Glutamatergic neuron (in vitro differentiated cells): Measurements from ENCODE around the gene PPP1R37. TPM values are rescaled to one million over a fixed set of nuclear protein-coding genes. Genes with fewer than 3 reads are reported as not detected.
A peak's percentile ranks its signal among the peaks of the same experiment; 100 is the strongest.

Source experiments
- DNase-seq: peaks from one replicate; pipeline ENCODE4 v3.0.0; 2022
- H3K27ac Mint-ChIP-seq: one replicate; pipeline ENCODE4 v1.8.0; 2020; ENCODE audit warnings: mild to moderate bottlenecking, mixed read lengths, inconsistent platforms; ENCODE audit not compliant: unreplicated experiment
- H3K27me3 Mint-ChIP-seq: one replicate; pipeline ENCODE4 v1.8.0; 2020; ENCODE audit warnings: mild to moderate bottlenecking, moderate library complexity, mixed read lengths, inconsistent platforms; ENCODE audit not compliant: unreplicated experiment
- H3K36me3 Mint-ChIP-seq: one replicate; pipeline ENCODE4 v1.8.0; 2020; ENCODE audit warnings: mild to moderate bottlenecking, mixed read lengths, inconsistent platforms; ENCODE audit not compliant: unreplicated experiment
- H3K4me1 Mint-ChIP-seq: one replicate; pipeline ENCODE4 v1.8.0; 2020; ENCODE audit warnings: mild to moderate bottlenecking, low read depth, mixed read lengths, inconsistent platforms; ENCODE audit not compliant: unreplicated experiment
- H3K4me3 Mint-ChIP-seq: one replicate; pipeline ENCODE4 v1.8.0; 2020; ENCODE audit warnings: mild to moderate bottlenecking, mixed read lengths, inconsistent platforms; ENCODE audit not compliant: unreplicated experiment
- H3K9me3 Mint-ChIP-seq: one replicate; pipeline ENCODE4 v1.8.0; 2020; ENCODE audit warnings: mild to moderate bottlenecking, moderate library complexity, mixed read lengths, inconsistent platforms; ENCODE audit not compliant: unreplicated experiment
- total RNA-seq: library from RNA; stranded (reverse); fragmentation: NEBNext Ultra II Directional; extraction: Animal tissue kit (Norgen Biotek cat#: 25700); gene quantifications from one replicate; pipeline ENCODE4 v1.2.1, GENCODE V29; 2021; ENCODE audit not compliant: unreplicated experiment
- TF ChIP-seq, protein P1 (sequence below): fragments of 200-600 bp; sonication (generic); IDR thresholded peaks from one replicate; pipeline ENCODE4 v1.5.0; 2021; ENCODE audit not compliant: partially characterized antibody, unreplicated experiment

PPP1R37 gene
- total RNA-seq, 1 donor from 2014 or later, result 49.5 TPM

DNA sequence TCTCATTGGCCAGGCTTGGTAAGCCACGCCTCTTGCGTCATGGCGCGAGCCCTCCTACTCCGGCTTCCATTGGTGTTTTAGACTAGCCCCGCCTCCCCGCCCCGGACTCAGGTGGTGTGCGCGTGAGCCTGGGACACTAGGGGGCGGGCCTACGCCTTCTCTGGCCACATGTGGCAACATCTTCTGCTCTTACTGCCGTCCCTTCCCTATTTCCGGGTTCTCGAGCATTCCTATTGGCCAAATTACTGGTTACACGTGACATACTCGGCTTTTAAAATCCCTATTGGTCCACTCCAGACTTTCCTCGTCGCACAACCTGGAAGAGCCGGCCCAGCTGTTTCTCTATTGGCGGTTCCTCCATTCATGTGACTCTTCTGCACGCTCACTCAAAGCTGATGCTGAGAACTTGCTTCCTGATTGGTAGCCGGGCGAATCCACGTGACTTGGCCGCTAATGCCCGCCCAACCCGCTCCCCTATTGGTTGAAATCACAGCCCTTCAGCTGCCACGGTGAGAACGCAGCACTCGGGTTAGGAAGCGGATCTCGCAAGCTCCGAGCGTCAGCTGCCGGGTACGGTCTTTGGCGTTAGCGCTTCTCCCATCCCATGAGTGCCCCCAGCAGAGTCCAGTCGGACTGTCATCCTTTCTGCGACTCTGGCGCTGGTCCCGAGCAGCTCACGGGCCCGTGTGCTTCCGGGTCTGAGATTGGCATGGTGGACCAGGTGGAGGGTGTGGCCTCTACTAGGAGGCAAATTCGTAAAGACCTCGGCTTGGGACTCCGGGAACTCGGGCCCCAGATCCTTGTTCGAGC, 85.5 kb downstream of the PPP1R37 start, which contains the start of gene BLOC1S3:
TSS of gene BLOC1S3 (plus strand) at position 523 of the 810 bp plus-strand sequence. CDS start 513 bp downstream, outside the sequence.
- H3K36me3 Mint-ChIP-seq, result no peaks in the 10 kb centered on the region
- TF ChIP-seq, protein P1, sequence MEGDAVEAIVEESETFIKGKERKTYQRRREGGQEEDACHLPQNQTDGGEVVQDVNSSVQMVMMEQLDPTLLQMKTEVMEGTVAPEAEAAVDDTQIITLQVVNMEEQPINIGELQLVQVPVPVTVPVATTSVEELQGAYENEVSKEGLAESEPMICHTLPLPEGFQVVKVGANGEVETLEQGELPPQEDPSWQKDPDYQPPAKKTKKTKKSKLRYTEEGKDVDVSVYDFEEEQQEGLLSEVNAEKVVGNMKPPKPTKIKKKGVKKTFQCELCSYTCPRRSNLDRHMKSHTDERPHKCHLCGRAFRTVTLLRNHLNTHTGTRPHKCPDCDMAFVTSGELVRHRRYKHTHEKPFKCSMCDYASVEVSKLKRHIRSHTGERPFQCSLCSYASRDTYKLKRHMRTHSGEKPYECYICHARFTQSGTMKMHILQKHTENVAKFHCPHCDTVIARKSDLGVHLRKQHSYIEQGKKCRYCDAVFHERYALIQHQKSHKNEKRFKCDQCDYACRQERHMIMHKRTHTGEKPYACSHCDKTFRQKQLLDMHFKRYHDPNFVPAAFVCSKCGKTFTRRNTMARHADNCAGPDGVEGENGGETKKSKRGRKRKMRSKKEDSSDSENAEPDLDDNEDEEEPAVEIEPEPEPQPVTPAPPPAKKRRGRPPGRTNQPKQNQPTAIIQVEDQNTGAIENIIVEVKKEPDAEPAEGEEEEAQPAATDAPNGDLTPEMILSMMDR, result peak; percentile 52

DNA sequence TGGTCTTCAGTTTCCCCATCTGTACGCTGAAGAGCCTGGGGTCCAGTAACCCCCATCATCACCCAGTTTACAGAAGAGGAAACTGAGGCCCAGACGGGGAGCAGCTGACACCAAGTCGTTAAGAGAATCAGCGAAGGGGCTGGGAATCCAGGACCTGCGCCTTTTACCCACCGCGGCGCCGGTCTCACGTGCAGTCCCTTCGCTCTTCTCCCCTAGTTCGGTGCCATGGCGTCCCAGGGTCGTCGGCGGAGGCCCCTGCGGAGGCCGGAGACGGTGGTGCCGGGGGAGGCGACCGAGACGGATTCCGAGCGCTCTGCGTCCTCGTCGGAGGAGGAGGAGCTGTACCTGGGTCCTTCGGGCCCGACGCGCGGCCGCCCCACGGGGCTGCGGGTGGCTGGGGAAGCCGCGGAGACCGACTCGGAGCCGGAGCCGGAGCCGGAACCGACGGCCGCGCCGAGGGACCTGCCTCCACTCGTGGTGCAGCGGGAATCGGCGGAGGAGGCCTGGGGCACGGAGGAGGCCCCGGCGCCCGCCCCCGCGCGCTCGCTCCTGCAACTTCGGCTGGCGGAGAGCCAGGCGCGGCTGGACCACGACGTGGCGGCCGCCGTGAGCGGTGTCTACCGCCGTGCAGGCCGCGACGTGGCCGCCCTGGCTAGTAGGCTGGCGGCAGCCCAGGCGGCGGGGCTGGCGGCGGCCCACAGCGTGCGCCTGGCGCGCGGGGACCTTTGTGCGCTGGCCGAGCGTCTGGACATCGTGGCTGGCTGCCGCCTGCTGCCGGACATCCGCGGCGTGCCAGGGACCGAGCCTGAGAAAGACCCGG, 86.3 kb downstream of the PPP1R37 start:
- Mint-ChIP-seq H3K9me3 (peaks cover 11% of the 10 kb centered on the region), H3K27ac (peak overlapping the region; percentile 22), H3K36me3 (no peaks in the 10 kb centered on the region), H3K27me3 (peaks cover 7% of the 10 kb centered on the region), H3K4me3 (peak overlapping the region; percentile 99), H3K4me1 (peaks cover 4% of the 10 kb centered on the region)
- TF ChIP-seq, protein P1, result no peak
- peak; percentile 56 for DNase-seq

More for the DNA sequence above, 85.5 kb downstream of the PPP1R37 start, which contains the start of gene BLOC1S3:
- Mint-ChIP-seq H3K27ac (peak within 1 kb of the TSS; percentile 95), H3K27me3 (peaks cover 7% of the 10 kb centered on the region), H3K4me1 (peaks cover 4% of the 10 kb centered on the region), H3K4me3 (peak within 1 kb of the TSS; percentile 99), H3K9me3 (peaks cover 12% of the 10 kb centered on the region)
- DNase-seq, result peak; percentile 100

- DNase-seq, result no peak
- peaks cover 7% of the 10 kb centered on the region for H3K27me3 Mint-ChIP-seq
- no peaks in the 10 kb centered on the region for H3K36me3 Mint-ChIP-seq
- H3K9me3 Mint-ChIP-seq, result peaks cover 11% of the 10 kb centered on the region
- peak overlapping the region; percentile 80 for H3K4me3 Mint-ChIP-seq
- H3K4me1 Mint-ChIP-seq, result peaks cover 4% of the 10 kb centered on the region
- peak overlapping the region; percentile 22 for H3K27ac Mint-ChIP-seq
- TF ChIP-seq, protein P1, result no peak
Observed at GRCh38 chr19:45179892-45180370, 87.0 kb downstream of the PPP1R37 start.

DNA sequence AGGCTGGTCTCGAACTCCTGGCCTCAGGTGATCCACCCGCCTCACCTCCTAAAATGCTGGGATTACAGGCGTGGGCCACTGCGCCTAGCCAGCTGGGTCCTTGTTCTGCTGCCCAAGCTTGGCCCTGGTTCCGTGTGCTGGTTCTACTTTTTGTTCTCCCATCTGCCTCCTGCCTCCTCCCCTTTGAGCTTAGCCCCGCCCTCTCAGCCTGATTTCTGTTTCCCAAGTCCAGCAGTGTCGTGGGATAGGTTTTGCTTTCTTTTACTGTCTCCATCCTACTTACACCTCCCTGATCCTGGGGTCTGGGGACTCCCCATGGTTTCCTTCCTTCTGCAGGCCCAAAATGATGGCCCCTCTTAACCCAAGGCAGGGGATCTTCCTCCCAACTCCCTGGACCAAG, 88.0 kb downstream of the PPP1R37 start:
- no peak for DNase-seq
- Mint-ChIP-seq H3K4me1 (peaks cover 4% of the 10 kb centered on the region), H3K4me3 (peak overlapping the region; percentile 41), H3K9me3 (peaks cover 11% of the 10 kb centered on the region), H3K27me3 (peaks cover 7% of the 10 kb centered on the region), H3K36me3 (no peaks in the 10 kb centered on the region), H3K27ac (no peak overlapping the region)
- TF ChIP-seq, protein P1, result no peak
